Endothelial cell of umbilical vein (primary cell): ENCODE measurements around the gene TXNDC17. TPM values are rescaled to one million over a fixed set of nuclear protein-coding genes. Genes with fewer than 3 reads are reported as not detected.

Experiments
- BruUV-seq: library from RNA; stranded (reverse); fragments of 400-500 nt; replicated peaks from 2 replicates; lab custom pipeline; 2021; lab: Mats Ljungman, UMichigan
- CTCF ChIA-PET: fragments of 300-600, 350-600 bp; sonication (Branson Sonifier 250); formaldehyde crosslinking; loops from one replicate; lab custom pipeline; 2021; ENCODE audit warnings: antibody characterized with exemption, inconsistent platforms; lab: Charles Lee
- POLR2A ChIA-PET: fragments of 300-600, 350-600 bp; sonication (Branson Sonifier 250); formaldehyde crosslinking; loops from one replicate; lab custom pipeline; 2021; ENCODE audit warnings: antibody characterized with exemption, inconsistent platforms; lab: Charles Lee
- DNase-seq: peaks from one replicate; pipeline ENCODE4 v3.0.0-alpha.2; 2011; ENCODE audit warnings: low read depth, low spot score
- FAIRE-seq: peaks from 2 replicates; lab custom pipeline; 2011; peaks lifted over from hg19 to GRCh38; lab: Jason Lieb, UNC
- H2AFZ ChIP-seq: 2 replicates; pipeline ENCODE4 v1.6.0; 2012; ENCODE audit warnings: low read depth, low read length, control low read depth, inconsistent platforms
- H3K27ac ChIP-seq: 2 replicates; pipeline ENCODE4 v1.5.1; 2011; ENCODE audit warnings: low read depth, mild to moderate bottlenecking, control low read depth, low read length, moderate library complexity; ENCODE audit not compliant: insufficient read depth
- H3K27me3 ChIP-seq, 2 experiments: 2 replicates each; pipeline versions ENCODE4 v1.6.0 to v1.6.1; 2011; ENCODE audit warnings: low read length in 2 of 2, mixed read lengths in 1 of 2; ENCODE audit not compliant: control insufficient read depth in 2 of 2, insufficient read depth in 2 of 2
- H3K36me3 ChIP-seq, 2 experiments: 2 replicates in 1 of 2; 3 replicates in 1 of 2; pipeline ENCODE4 v1.5.1; 2011; ENCODE audit warnings: low read length in 2 of 2, mild to moderate bottlenecking in 1 of 2, moderate library complexity in 1 of 2; ENCODE audit not compliant: control insufficient read depth in 2 of 2, insufficient read depth in 2 of 2; ENCODE audit errors: extremely low read depth in 1 of 2
- H3K4me1 ChIP-seq: 3 replicates; pipeline ENCODE4 v1.5.1; 2011; ENCODE audit warnings: mild to moderate bottlenecking, low read length; ENCODE audit not compliant: control insufficient read depth, insufficient read depth; ENCODE audit errors: extremely low read depth
- H3K4me2 ChIP-seq: 2 replicates; pipeline ENCODE4 v1.6.1; 2011; ENCODE audit warnings: low read length, control low read depth, mixed read lengths; ENCODE audit not compliant: insufficient read depth
- H3K4me3 ChIP-seq, 3 experiments: fragments of 200-600 bp in 1 of 3; sonication (generic), shearing (Covaris generic) in 1 of 3; replicated peaks in 1 of 3; 2 replicates each; pipeline ENCODE4 v1.5.1; 2011 to 2016; ENCODE audit warnings: control low read depth in 3 of 3, low read length in 3 of 3, mild to moderate bottlenecking in 2 of 3, inconsistent platforms in 1 of 3, low read depth in 1 of 3, moderate library complexity in 1 of 3; ENCODE audit not compliant: insufficient read depth in 1 of 3
- H3K79me2 ChIP-seq: 2 replicates; pipeline ENCODE4 v1.6.0; 2012; ENCODE audit warnings: low read length, inconsistent platforms; ENCODE audit not compliant: control insufficient read depth, insufficient read depth
- H3K9ac ChIP-seq: replicated peaks from 2 replicates; pipeline ENCODE3; 2011; ENCODE audit warnings: low read length, control low read depth; ENCODE audit not compliant: insufficient read depth; ENCODE audit errors: extremely low read depth
- H3K9me1 ChIP-seq: replicated peaks from 3 replicates; pipeline ENCODE4 v1.6.0; 2011; ENCODE audit warnings: mild to moderate bottlenecking, low read length; ENCODE audit not compliant: control insufficient read depth, insufficient read depth; ENCODE audit errors: extremely low read depth
- H3K9me3 ChIP-seq: replicated peaks from 2 replicates; pipeline ENCODE4 v1.5.1; 2012; ENCODE audit warnings: low read length, inconsistent platforms; ENCODE audit not compliant: control insufficient read depth, insufficient read depth
- H4K20me1 ChIP-seq: replicated peaks from 2 replicates; pipeline ENCODE3; 2011; ENCODE audit warnings: mild to moderate bottlenecking, low read length; ENCODE audit not compliant: control insufficient read depth, insufficient read depth; ENCODE audit errors: extremely low read depth
- EZH2 ChIP-seq: IDR thresholded peaks from 2 replicates; pipeline ENCODE4 v1.6.1; 2012; ENCODE audit warnings: borderline replicate concordance, low read depth, mild to moderate bottlenecking, moderate library complexity, low read length, inconsistent platforms; ENCODE audit not compliant: severe bottlenecking
- FOS ChIP-seq: IDR thresholded peaks from 2 replicates; pipeline ENCODE4 v1.6.1; 2011; ENCODE audit warnings: mild to moderate bottlenecking, low read length, moderate library complexity, borderline replicate concordance; ENCODE audit not compliant: insufficient read depth
- GATA2 ChIP-seq: IDR thresholded peaks from 2 replicates; pipeline ENCODE4 v1.7.0; 2011; ENCODE audit warnings: low read depth, mild to moderate bottlenecking, moderate library complexity, mixed read lengths, low read length; ENCODE audit not compliant: insufficient read length, insufficient read depth
- JUN ChIP-seq: IDR thresholded peaks from 2 replicates; pipeline ENCODE4 v1.6.1; 2011; ENCODE audit warnings: borderline replicate concordance, low read depth; ENCODE audit not compliant: insufficient read length, insufficient read depth
- MYC ChIP-seq: IDR thresholded peaks from one replicate; pipeline ENCODE4 v1.6.1; 2011; ENCODE audit warnings: mild to moderate bottlenecking, low read depth, low read length
- POLR2A ChIP-seq: IDR thresholded peaks from 2 replicates; pipeline ENCODE4 v1.6.1; 2012; ENCODE audit warnings: low read depth, mild to moderate bottlenecking, control low read depth, low read length
- POLR2AphosphoS5 ChIP-seq: IDR thresholded peaks from 2 replicates; pipeline ENCODE4 v1.6.1; 2012; ENCODE audit warnings: low read depth, mild to moderate bottlenecking, control low read depth, low read length, moderate library complexity; ENCODE audit not compliant: insufficient read depth
- dilution Hi-C: fragments of 300-500 bp; cut with MboI; formaldehyde crosslinking; loops from one replicate; pipeline ENCODE4 v1.15.0; 2019; ENCODE audit warnings: low sequenced_read_pairs; ENCODE audit not compliant: extremely low pct_ligation_motif_present
- intact Hi-C: fragments of 100-400 bp; cut with micrococcal nuclease; formaldehyde crosslinking; loops from one replicate; pipeline ENCODE4 v1.10.0; 2022
- polyA plus RNA-seq, 4 experiments: library from polyadenylated mRNA; depleted of rRNA in 3 of 4; stranded (reverse) in 3 of 4; unstranded in 1 of 4; fragments of >200 nt; gene quantifications; 2 replicates each; pipeline versions ENCODE4 v1.2.1 to v1.2.3, GENCODE V29; 2011 to 2012; ENCODE audit warnings: missing spikeins in 1 of 4
- total RNA-seq: library from RNA; stranded (reverse); gene quantifications from 2 replicates; pipeline ENCODE4 v1.2.3, GENCODE V29; 2021
- TF ChIP-seq, protein P1 (sequence below), 2 donors: IDR thresholded peaks; 1 replicate in 1 of 2; 2 replicates in 1 of 2; pipeline ENCODE4 v1.5.1; 2011; ENCODE audit warnings: low read length in 2 of 2, mild to moderate bottlenecking in 2 of 2, moderate library complexity in 2 of 2, control low read depth in 1 of 2, inconsistent platforms in 1 of 2, low read depth in 1 of 2; ENCODE audit not compliant: insufficient read depth in 1 of 2; ENCODE audit errors: extremely low read depth in 1 of 2
- TF ChIP-seq, protein P2 (sequence below): IDR thresholded peaks from 2 replicates; pipeline ENCODE4 v1.6.1; 2011; ENCODE audit not compliant: insufficient read depth, insufficient read length

TXNDC17 gene
- total and polyA plus RNA-seq, 2 donors (not counting 3 experiments of a cell fraction or from before 2014, with no cell fraction given) = 101 to 297 TPM

- TF ChIP-seq, protein P1, sequence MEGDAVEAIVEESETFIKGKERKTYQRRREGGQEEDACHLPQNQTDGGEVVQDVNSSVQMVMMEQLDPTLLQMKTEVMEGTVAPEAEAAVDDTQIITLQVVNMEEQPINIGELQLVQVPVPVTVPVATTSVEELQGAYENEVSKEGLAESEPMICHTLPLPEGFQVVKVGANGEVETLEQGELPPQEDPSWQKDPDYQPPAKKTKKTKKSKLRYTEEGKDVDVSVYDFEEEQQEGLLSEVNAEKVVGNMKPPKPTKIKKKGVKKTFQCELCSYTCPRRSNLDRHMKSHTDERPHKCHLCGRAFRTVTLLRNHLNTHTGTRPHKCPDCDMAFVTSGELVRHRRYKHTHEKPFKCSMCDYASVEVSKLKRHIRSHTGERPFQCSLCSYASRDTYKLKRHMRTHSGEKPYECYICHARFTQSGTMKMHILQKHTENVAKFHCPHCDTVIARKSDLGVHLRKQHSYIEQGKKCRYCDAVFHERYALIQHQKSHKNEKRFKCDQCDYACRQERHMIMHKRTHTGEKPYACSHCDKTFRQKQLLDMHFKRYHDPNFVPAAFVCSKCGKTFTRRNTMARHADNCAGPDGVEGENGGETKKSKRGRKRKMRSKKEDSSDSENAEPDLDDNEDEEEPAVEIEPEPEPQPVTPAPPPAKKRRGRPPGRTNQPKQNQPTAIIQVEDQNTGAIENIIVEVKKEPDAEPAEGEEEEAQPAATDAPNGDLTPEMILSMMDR (IDR thresholded peaks at IDR 0.05; ENCODE audit: extremely low read depth in 1 of 2, insufficient read depth in 1 of 2, low read depth in 1 of 2, low read length in 2 of 2) = no peak
- TF ChIP-seq GATA2 = no peak
- TF ChIP-seq, protein P2, sequence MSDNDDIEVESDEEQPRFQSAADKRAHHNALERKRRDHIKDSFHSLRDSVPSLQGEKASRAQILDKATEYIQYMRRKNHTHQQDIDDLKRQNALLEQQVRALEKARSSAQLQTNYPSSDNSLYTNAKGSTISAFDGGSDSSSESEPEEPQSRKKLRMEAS = no peak
- TF ChIP-seq POLR2A = no peak
- no peak for TF ChIP-seq EZH2
- no peak for TF ChIP-seq JUN
- no peak for TF ChIP-seq MYC
- TF ChIP-seq FOS = no peak
- TF ChIP-seq POLR2AphosphoS5 = no peak
- no peak overlapping the region for H2AFZ ChIP-seq
- no peaks in the 10 kb centered on the region for H3K9me3 ChIP-seq
- CTCF ChIA-PET = interaction anchor here (0.9 to 1.3 kb wide), 2 partner anchors 17 to 228 kb away, joined by 3 read pairs; no protein-coding TSS in a partner anchor
- H3K4me2 ChIP-seq = no peak overlapping the region
- intact Hi-C loops (no loop called here), dilution Hi-C loops (no loop called here)
- no peaks in the 10 kb centered on the region for H4K20me1 ChIP-seq
- FAIRE-seq (no peak), DNase-seq (no peak)
- no peak overlapping the region for H3K27ac ChIP-seq
- H3K9me1 ChIP-seq = no peaks in the 10 kb centered on the region
- no peak overlapping the region for H3K9ac ChIP-seq
- H3K4me1 ChIP-seq = no peaks in the 10 kb centered on the region
- H3K36me3 ChIP-seq = no peaks in the 10 kb centered on the region
- H3K27me3 ChIP-seq = peaks cover 0 to 5% of the 10 kb centered on the region in 2 experiments
- no peak overlapping the region for H3K4me3 ChIP-seq
- no peaks in the 10 kb centered on the region for H3K79me2 ChIP-seq
- no TSS peak for BruUV-seq
- POLR2A ChIA-PET = no interaction called here
These were observed 42.3 kb downstream of the TXNDC17 start for GRCh38 chr17:6683081-6683684.
